Activated CD4-positive, CD25-positive, alpha-beta regulatory T cell treated with anti-CD3 and anti-CD28 coated beads, Interleukin-2, amount 50 U/mL, for 72 hours (primary cell): ENCODE measurements around the gene TET3.

Source experiments
- DNase-seq: peaks from one replicate; pipeline ENCODE4 v3.0.0; 2021

The TET3 gene

DNA sequence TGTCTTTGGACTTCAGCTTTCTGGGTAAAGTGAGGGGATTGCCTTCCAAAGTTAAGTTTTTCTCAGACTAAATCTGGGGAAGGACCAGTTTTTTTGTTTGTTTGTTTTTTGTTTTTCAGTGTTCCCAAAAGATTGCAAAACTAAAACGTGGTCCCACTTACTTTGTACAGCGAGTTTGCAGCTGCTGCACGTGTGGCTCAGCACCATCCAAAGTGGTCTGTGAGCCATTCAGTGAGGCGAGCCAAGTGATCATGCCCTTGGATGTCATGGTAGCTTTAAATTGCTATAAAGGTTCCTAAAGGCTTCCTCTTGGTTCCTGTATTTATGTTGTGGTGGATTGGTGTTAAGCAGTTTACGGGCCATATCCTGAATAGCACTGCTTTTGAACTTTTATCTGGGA is 23.0 kb downstream of the TET3 start:
- no peak for DNase-seq

GRCh38 chr2:74008761-74009395 is 24.2 kb downstream of the TET3 start:
- DNase-seq, result no peak

DNA sequence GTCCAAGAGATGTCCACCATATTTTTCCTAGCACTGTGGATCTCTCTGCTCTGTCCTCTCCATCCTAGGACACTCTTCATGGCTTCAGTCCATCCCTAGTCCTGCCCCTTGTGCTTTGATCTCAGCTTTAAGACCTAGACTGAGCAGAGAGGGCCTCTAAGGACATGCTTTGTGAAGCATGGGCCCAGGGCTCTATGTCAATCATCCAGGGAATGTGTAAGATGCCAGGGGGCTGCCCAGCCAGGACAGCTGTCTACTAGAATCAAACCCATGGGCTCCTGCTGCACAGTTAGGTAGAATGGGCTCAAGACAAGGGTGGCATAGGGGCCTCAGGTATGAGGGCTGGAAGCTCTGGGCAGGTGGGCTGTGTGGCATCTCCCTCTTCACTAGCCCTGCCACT is 24.9 kb downstream of the TET3 start:
- no peak for DNase-seq

GRCh38 chr2:74010087-74010541 is 25.4 kb downstream of the TET3 start:
- DNase-seq, result no peak

GRCh38 chr2:74011246-74011645 is 26.5 kb downstream of the TET3 start:
- no peak for DNase-seq

GRCh38 chr2:74014813-74015212 is 30.1 kb downstream of the TET3 start:
- DNase-seq, result no peak

GRCh38 chr2:74017223-74017622 is 32.5 kb downstream of the TET3 start:
- DNase-seq, result no peak

- DNase-seq, result no peak
Measured at GRCh38 chr2:74019516-74019915, 34.8 kb downstream of the TET3 start.

DNA sequence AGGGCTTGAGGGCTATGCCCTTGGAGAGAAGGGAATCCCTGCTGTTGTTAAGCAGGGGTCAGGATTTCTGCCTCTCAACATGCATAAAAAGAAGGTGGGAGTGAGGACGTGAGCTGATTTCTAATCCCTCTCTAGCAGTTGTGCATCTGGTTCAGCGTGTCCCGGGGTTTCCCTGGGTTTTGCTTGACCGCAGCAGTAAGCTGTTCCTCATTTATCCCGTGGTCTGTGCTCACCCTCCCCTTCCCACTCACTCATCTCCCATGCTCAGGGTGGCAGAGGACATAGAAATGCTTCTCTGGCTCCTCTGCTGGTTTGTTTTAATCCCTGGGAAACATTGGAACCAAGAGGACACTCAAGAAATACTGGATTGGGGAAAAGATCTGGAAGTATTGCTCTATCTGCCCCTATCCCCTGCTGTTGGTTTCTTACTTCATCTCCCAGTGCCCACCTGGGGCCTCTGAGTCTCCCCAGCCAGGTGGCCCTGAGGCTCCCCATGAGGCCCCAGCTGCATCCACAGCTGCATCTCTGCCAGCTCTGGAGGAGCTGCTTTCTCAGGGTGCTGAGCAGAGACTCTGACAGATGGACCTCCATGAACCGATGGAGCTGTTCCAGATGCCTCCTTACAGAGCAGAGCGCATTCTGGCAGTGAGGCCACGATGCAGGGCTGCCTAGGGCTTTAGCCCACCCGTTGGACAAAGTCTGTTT is 36.1 kb downstream of the TET3 start:
- DNase-seq, result no peak

DNA sequence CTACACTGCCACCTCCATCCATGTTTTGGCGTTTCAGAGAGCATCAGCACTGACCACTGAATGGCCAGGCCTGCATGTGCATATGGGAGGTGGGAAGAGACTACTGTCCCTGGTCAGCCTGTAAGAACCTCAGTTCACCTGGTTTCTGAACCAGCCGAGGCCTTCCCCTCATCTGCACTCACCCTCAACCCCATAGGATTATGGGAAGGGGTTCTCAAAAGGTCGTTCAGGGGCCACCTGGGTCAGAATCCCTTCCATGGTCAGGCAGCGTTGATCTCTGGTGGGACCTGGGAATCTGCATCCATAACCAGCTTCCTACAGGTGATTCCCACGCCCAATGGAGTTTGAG is 36.7 kb downstream of the TET3 start:
- DNase-seq, result no peak

- DNase-seq, result no peak
Measured at GRCh38 chr2:74024216-74024615, 39.5 kb downstream of the TET3 start.

- DNase-seq, result no peak
Measured at GRCh38 chr2:74025971-74026612, 41.4 kb downstream of the TET3 start.

- DNase-seq, result no peak
Measured at GRCh38 chr2:74026687-74027241, 42.1 kb downstream of the TET3 start.

- no peak for DNase-seq
Measured at GRCh38 chr2:74027496-74027895, 42.8 kb downstream of the TET3 start.

DNA sequence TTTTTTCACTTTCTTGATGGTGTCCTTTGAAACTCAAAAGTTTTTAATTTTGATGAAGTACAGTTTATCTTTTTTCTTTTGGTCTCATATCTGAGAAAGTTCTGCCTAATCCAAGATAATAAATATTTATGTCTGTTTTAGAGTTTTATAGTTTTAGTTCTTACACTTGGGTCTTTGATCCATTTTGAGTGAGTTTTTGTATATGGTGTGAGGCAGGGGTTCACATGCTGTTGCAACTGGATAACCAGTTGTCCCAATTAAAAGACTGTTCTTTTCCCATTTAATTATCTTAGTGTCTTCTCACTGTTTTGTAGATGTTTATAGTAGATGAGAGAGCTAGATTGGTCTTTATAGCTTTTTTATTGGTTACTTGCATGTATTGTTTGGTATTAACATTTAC is 43.6 kb downstream of the TET3 start:
- no peak for DNase-seq

GRCh38 chr2:74028741-74029140 is 44.0 kb downstream of the TET3 start:
- no peak for DNase-seq

DNA sequence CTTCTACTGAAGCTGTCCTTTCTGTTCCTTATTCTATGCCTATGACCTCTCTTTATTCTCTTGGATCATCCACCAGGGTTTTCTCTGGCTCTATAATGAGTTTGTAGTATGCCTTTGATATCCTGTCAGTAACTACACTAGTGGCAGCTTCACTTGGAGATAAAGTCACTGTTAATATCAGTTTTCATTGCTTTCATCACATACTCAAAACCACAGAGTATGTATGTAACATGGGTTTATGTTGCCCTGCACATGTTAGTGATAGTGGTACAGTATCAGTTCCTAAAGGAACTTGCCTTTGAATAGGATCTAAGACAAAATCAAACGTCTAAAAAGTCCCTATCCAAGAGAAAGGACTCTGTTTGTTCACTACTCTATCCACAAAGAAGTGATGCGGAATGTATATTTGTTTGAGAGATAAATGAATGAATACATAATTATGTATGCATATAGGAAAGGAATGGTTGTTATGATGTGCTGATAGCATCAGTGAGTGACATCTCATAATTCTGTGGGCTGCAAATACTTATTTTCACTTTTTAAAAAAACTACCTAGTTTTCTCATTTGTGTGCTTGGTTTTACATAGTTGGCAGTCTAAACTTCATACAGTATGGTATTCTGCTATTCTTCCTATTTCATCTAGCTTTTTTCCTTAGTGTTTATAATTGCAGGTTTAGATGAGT is 45.1 kb downstream of the TET3 start:
- DNase-seq, result no peak

GRCh38 chr2:74031221-74031620 is 46.5 kb downstream of the TET3 start:
- no peak for DNase-seq

DNA sequence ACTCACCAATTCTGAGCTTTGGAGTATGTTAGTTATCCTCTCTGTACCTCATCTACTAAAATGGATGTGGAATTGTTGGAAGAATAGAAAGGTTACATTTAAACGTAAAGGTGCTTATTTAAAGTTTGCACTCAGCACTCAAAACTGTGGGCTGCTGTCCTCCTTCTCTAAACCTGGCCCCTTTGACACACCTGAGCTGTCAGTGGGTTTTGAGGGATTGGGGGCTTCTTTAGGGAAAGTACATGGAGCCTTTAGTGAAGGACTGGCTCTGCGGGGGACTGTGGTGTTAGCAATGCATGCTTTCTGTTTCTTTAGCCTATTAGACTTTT is 47.2 kb downstream of the TET3 start:
- DNase-seq, result no peak

GRCh38 chr2:74033375-74033774 is 48.7 kb downstream of the TET3 start:
- DNase-seq, result no peak
